Type B pancreatic cell (in vitro differentiated cells): Measurements from ENCODE around the gene MSL1. TPM values are rescaled to one million over a fixed set of nuclear protein-coding genes. Genes with fewer than 3 reads are reported as not detected.

Experiments used
- DNase-seq: peaks from one replicate; pipeline ENCODE4 v3.0.0; 2021; ENCODE audit warnings: mixed read lengths; ENCODE audit not compliant: unreplicated experiment; ENCODE audit errors: extremely low spot score
- H3K27ac Mint-ChIP-seq: 2 replicates; pipeline ENCODE4 v1.8.0; 2021; ENCODE audit warnings: mild to moderate bottlenecking, mixed read lengths
- H3K27me3 Mint-ChIP-seq: 2 replicates; pipeline ENCODE4 v1.8.0; 2021; ENCODE audit warnings: mixed read lengths
- H3K36me3 Mint-ChIP-seq: 2 replicates; pipeline ENCODE4 v1.8.0; 2021; ENCODE audit warnings: mixed read lengths
- H3K4me1 Mint-ChIP-seq: one replicate; pipeline ENCODE4 v1.8.0; 2021; ENCODE audit warnings: mixed read lengths; ENCODE audit not compliant: unreplicated experiment
- H3K4me3 Mint-ChIP-seq: 2 replicates; pipeline ENCODE4 v1.8.0; 2021; ENCODE audit warnings: mild to moderate bottlenecking, mixed read lengths
- H3K9me3 Mint-ChIP-seq: 2 replicates; pipeline ENCODE4 v1.8.0; 2021; ENCODE audit warnings: mixed read lengths
- CTCF ChIP-seq: fragments of 200-600 bp; sonication (generic); conservative IDR thresholded peaks from 2 replicates; pipeline ENCODE4 v1.5.0; 2021; ENCODE audit warnings: antibody characterized with exemption, mild to moderate bottlenecking
- total RNA-seq: library from RNA; stranded (reverse); gene quantifications from 2 replicates; pipeline ENCODE4 v1.2.1, GENCODE V29; 2021; ENCODE audit warnings: low replicate concordance

Gene MSL1
- total RNA-seq, 1 donor from 2014 or later, result 128 TPM

DNA sequence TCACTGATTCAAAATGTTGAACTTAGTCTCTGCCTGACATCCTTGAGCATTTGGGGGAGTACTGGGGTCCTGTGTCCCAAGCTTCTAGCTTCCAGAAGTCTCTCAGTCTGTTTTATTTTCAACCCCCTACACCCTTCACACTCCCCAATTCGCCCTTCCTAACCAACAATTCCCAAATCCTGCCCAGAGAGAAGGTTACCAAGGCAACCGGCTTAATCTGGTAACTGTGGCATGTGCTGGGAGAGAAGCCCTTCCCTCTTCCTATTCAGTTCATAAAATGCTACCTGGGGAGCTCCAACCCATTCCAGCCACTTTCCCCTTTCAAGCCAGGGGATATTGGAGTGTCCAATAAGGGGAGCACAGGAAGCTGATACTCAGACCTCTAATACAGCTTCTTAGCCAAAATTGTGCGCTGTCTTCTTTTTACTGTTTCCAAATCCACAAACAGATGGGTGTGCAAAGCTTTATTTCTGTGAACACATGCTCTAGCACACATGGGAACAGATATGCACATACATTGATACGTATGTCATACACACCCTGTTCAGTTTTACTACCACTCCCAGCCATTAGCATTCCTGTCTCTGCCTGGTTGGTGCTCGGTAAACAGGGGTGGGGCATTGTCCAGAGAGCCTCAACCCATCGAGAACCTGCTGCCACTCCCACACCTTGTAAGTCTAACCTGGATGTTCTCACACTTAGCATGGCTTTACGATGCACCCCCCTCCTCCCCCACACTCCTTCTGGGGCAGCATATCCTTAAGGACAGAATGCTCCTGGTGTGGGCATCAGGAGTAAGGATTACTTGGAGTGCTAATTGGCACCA is 54.4 kb downstream of the MSL1 start:
- no peak for TF ChIP-seq CTCF
- H3K9me3 Mint-ChIP-seq, result no peaks in the 10 kb centered on the region
- H3K27me3 Mint-ChIP-seq, result peaks cover 3% of the 10 kb centered on the region
- H3K27ac Mint-ChIP-seq, result peak overlapping the region; percentile 95
- H3K36me3 Mint-ChIP-seq, result peaks cover 26% of the 10 kb centered on the region
- DNase-seq, result no peak
- peak overlapping the region; percentile 80 for H3K4me3 Mint-ChIP-seq
- peaks cover 31% of the 10 kb centered on the region for H3K4me1 Mint-ChIP-seq

DNA sequence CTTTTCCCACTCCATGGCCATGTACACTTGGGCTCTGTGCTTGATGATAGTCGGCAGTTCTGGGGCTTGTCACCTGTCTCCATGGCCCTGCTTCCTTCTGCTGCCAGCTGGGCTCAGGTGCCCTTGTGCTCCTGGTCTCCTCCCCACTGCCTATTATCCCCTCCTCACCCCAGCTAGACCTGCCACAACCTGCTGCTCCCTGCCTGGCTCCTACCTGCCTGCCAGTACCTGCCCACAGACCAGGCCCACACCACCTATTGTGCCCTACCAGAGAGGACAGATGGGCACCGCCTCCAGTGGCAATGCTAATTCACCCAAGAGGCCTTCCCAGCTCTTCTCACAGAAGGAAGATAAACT is 55.0 kb downstream of the MSL1 start:
- H3K27me3 Mint-ChIP-seq, result peaks cover 3% of the 10 kb centered on the region
- no peak for DNase-seq
- H3K9me3 Mint-ChIP-seq, result no peaks in the 10 kb centered on the region
- TF ChIP-seq CTCF, result no peak
- H3K4me3 Mint-ChIP-seq, result peak overlapping the region; percentile 80
- H3K36me3 Mint-ChIP-seq, result peaks cover 26% of the 10 kb centered on the region
- H3K4me1 Mint-ChIP-seq, result peaks cover 31% of the 10 kb centered on the region
- H3K27ac Mint-ChIP-seq, result peak overlapping the region; percentile 95

DNA sequence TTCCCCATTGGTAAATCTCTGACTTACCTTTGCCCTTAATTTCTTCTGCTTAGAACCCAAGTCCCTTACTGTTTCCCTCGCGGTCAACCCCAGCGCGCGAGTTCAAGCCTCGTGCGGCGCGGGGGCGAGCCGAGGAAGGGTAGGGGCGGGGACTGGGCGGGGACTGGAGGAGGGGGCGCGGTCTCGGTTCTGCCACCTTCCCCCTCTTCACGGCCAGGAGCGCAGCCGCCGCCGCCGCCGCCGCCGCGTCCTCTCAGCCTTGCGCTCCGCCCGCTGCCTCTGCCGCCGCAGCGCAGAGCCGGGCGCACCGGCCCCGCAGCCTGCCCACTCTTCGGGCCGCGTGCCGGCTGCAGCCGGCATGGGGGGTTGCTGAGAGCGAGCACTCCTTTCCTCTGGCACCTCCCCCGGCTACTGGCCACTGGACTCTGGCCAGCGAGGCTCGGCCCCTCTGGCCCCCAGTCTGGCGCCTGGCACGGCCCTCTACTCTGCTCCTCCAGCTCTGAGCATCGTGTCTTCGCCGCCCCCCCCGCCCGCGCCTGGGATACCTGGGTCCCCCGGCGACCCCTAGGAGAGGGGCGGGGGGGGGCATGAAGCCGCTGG is 55.6 kb downstream of the MSL1 start, which contains the start of gene RAPGEFL1:
RAPGEFL1 (plus strand) TSS at position 196 of the 600 bp plus-strand sequence; CDS start at position 588, 392 bp downstream.
- H3K9me3 Mint-ChIP-seq, result no peaks in the 10 kb centered on the region
- DNase-seq, result peak; percentile 86
- H3K27me3 Mint-ChIP-seq, result peaks cover 3% of the 10 kb centered on the region
- peaks cover 22% of the 10 kb centered on the region for H3K36me3 Mint-ChIP-seq
- H3K4me3 Mint-ChIP-seq, result peak within 1 kb of the TSS; percentile 80
- peaks cover 31% of the 10 kb centered on the region for H3K4me1 Mint-ChIP-seq
- H3K27ac Mint-ChIP-seq, result peak within 1 kb of the TSS; percentile 95
- no peak for TF ChIP-seq CTCF

DNA sequence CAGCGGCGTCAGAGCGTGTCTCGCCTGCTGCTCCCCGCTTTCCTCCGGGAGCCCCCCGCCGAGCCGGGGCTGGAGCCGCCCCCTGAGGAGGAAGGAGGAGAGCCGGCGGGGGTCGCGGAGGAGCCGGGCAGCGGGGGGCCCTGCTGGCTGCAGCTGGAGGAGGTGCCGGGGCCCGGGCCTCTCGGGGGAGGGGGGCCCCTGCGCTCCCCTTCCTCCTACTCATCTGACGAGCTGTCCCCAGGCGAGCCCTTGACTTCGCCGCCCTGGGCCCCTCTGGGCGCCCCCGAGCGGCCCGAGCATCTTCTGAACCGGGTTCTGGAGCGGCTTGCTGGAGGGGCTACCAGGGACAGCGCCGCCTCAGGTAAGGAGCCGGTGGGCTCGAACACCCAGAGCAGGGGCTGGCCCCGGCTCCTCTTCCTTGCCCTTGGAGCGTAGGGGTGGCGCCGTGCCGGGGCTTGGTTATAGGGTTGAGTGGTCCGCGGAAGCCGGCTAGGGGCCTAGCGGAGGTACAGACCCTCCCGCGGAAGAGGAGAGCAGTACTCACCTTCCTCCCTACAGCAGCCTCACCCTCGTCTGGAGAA is 56.3 kb downstream of the MSL1 start:
- H3K27me3 Mint-ChIP-seq, result peaks cover 3% of the 10 kb centered on the region
- peaks cover 18% of the 10 kb centered on the region for H3K36me3 Mint-ChIP-seq
- H3K4me3 Mint-ChIP-seq, result peak overlapping the region; percentile 80
- H3K9me3 Mint-ChIP-seq, result no peaks in the 10 kb centered on the region
- no peak overlapping the region for H3K27ac Mint-ChIP-seq
- no peak for TF ChIP-seq CTCF
- H3K4me1 Mint-ChIP-seq, result peaks cover 31% of the 10 kb centered on the region
- DNase-seq, result no peak

GRCh38 chr17:40178660-40179059 is 56.9 kb downstream of the MSL1 start:
- no peak for DNase-seq
- Mint-ChIP-seq H3K27ac (no peak overlapping the region), H3K9me3 (no peaks in the 10 kb centered on the region), H3K27me3 (peaks cover 3% of the 10 kb centered on the region), H3K36me3 (peaks cover 13% of the 10 kb centered on the region), H3K4me3 (peak overlapping the region; percentile 80), H3K4me1 (peaks cover 31% of the 10 kb centered on the region)
- no peak for TF ChIP-seq CTCF
